HepG2 (cell line): ENCODE data around the gene PTPRD. TPM values are rescaled to one million over a fixed set of nuclear protein-coding genes. Genes with fewer than 3 reads are reported as not detected.

Experiments
- ATAC-seq: fragments of 200-7000 bp; cut with Tn5 transposase; 3 replicates; pipeline ENCODE4 v1.9.1; 2020; ENCODE audit warnings: mild to moderate bottlenecking, moderate library complexity
- BruUV-seq: library from RNA; stranded (reverse); fragments of 400-500 nt; replicated peaks from 2 replicates; lab custom pipeline; 2021; lab: Mats Ljungman, UMichigan
- CTCF ChIA-PET: fragments of 300-600 bp; formaldehyde crosslinking; extraction: SDS; loops from one replicate; lab custom pipeline; 2021; ENCODE audit warnings: low total read pairs, inconsistent platforms, low intra/inter-chr PET ratio; lab: Yijun Ruan, JAX
- POLR2A ChIA-PET: fragments of 350-600 bp; sonication (Branson Sonifier 250); formaldehyde crosslinking; loops from one replicate; lab custom pipeline; 2020; ENCODE audit warnings: antibody characterized with exemption, inconsistent platforms; lab: Yijun Ruan, JAX
- DNase-seq: peaks from one replicate; pipeline ENCODE4 v3.0.0-alpha.2; 2015; ENCODE audit warnings: low spot score
- FAIRE-seq: peaks from 3 replicates; lab custom pipeline; 2011; peaks lifted over from hg19 to GRCh38; lab: Jason Lieb, UNC
- H2AFZ ChIP-seq: one replicate; pipeline ENCODE4 v1.6.1; 2011; ENCODE audit warnings: low read length, inconsistent platforms
- H3K27ac ChIP-seq: fragments of 300-600 bp; 3 replicates; pipeline ENCODE4 v1.8.0; 2011; ENCODE audit warnings: mixed run types, mild to moderate bottlenecking, mixed read lengths, low read length, inconsistent platforms; ENCODE audit not compliant: insufficient read depth; ENCODE audit errors: extremely low read length
- H3K27me3 ChIP-seq, 2 experiments: fragments of 200-600 bp in 1 of 2; 2 replicates in 1 of 2; 3 replicates in 1 of 2; pipeline versions ENCODE4 v1.6.0 to v1.8.0; 2011; ENCODE audit warnings: low read length in 2 of 2, mild to moderate bottlenecking in 2 of 2, moderate library complexity in 2 of 2, inconsistent platforms in 1 of 2; ENCODE audit not compliant: insufficient read depth in 2 of 2, control insufficient read depth in 1 of 2
- H3K36me3 ChIP-seq, 2 experiments: fragments of 200-600 bp in 1 of 2; replicated peaks in 1 of 2; 2 replicates in 1 of 2; 3 replicates in 1 of 2; pipeline versions ENCODE4 v1.5.1 to v1.8.0; 2011; ENCODE audit warnings: low read length in 2 of 2, inconsistent platforms in 1 of 2; ENCODE audit not compliant: insufficient read depth in 2 of 2, control insufficient read depth in 1 of 2
- H3K4me1 ChIP-seq: 2 replicates; pipeline ENCODE4 v1.5.1; 2012; ENCODE audit warnings: low read length, inconsistent platforms; ENCODE audit not compliant: insufficient read depth
- H3K4me2 ChIP-seq: 2 replicates; pipeline ENCODE4 v1.6.0; 2011; ENCODE audit warnings: low read depth, low read length, inconsistent platforms
- H3K4me3 ChIP-seq, 3 experiments: fragments of 200-600 bp in 1 of 3; sonication (generic), shearing (Covaris generic) in 1 of 3; replicated peaks in 1 of 3; 2 replicates each; pipeline ENCODE4 v1.5.1; 2011 to 2016; ENCODE audit warnings: low read length in 3 of 3, inconsistent platforms in 2 of 3, low read depth in 2 of 3, mild to moderate bottlenecking in 2 of 3, control low read depth in 1 of 3, mixed read lengths in 1 of 3; ENCODE audit not compliant: insufficient read depth in 1 of 3
- H3K79me2 ChIP-seq: one replicate; pipeline ENCODE4 v1.6.1; 2011; ENCODE audit warnings: low read length, inconsistent platforms; ENCODE audit not compliant: insufficient read depth
- H3K9ac ChIP-seq: 2 replicates; pipeline ENCODE4 v1.6.0; 2011; ENCODE audit warnings: mild to moderate bottlenecking, low read depth, low read length, inconsistent platforms; ENCODE audit not compliant: insufficient read depth
- H3K9me3 ChIP-seq: 2 replicates; pipeline ENCODE4 v1.5.1; 2012; ENCODE audit warnings: mild to moderate bottlenecking, low read length
- H4K20me1 ChIP-seq: 2 replicates; pipeline ENCODE4 v1.6.0; 2011; ENCODE audit warnings: inconsistent platforms, mild to moderate bottlenecking, low read length, moderate library complexity; ENCODE audit not compliant: insufficient read depth
- CCDC6 ChIP-seq: sonication (generic); formaldehyde crosslinking; IDR thresholded peaks from 2 replicates; pipeline ENCODE4 v1.8.1; 2022; ENCODE audit warnings: mild to moderate bottlenecking, missing genetic modification reagents, moderate library complexity
- ETV6 ChIP-seq: sonication (generic); formaldehyde crosslinking; conservative IDR thresholded peaks from 2 replicates; pipeline ENCODE4 v1.4.0; 2020; ENCODE audit warnings: missing genetic modification reagents
- KLF15 ChIP-seq: sonication (generic); formaldehyde crosslinking; IDR thresholded peaks from 2 replicates; pipeline ENCODE4 v1.8.1; 2023; ENCODE audit warnings: borderline replicate concordance, mild to moderate bottlenecking, inconsistent platforms, missing genetic modification reagents, mixed read lengths
- MAF1 ChIP-seq: sonication (generic); formaldehyde crosslinking; IDR thresholded peaks from 2 replicates; pipeline ENCODE4 v1.5.0; 2020; ENCODE audit warnings: missing genetic modification reagents, borderline replicate concordance
- MEIS1 ChIP-seq: sonication (generic); formaldehyde crosslinking; IDR thresholded peaks from 2 replicates; pipeline ENCODE4 v1.9.0; 2021; ENCODE audit warnings: mild to moderate bottlenecking, missing genetic modification reagents, moderate library complexity, borderline replicate concordance
- ZFP36 ChIP-seq: fragments of 150-350 bp; IDR thresholded peaks from 2 replicates; pipeline ENCODE4 v1.6.1; 2018; ENCODE audit warnings: borderline replicate concordance, low read length, low read depth; ENCODE audit not compliant: partially characterized antibody
- ZFY ChIP-seq: sonication (generic); formaldehyde crosslinking; IDR thresholded peaks from 2 replicates; pipeline ENCODE4 v1.4.0; 2020; ENCODE audit warnings: missing genetic modification reagents
- ZNF205 ChIP-seq: IDR thresholded peaks from 2 replicates; pipeline ENCODE4 v1.6.1; 2018; ENCODE audit warnings: missing biosample characterization, missing genetic modification reagents
- ZNF33A ChIP-seq: sonication (generic); formaldehyde crosslinking; IDR thresholded peaks from 2 replicates; pipeline ENCODE4 v1.5.1; 2020; ENCODE audit warnings: missing genetic modification reagents, mild to moderate bottlenecking, moderate library complexity, borderline replicate concordance
- ZSCAN31 ChIP-seq: sonication (generic); formaldehyde crosslinking; IDR thresholded peaks from 2 replicates; pipeline ENCODE4 v1.5.0; 2020; ENCODE audit warnings: low read depth, mild to moderate bottlenecking, missing genetic modification reagents
- WGBS: methylation state at CpG from one replicate; pipeline ENCODE4 v1.1.6; 2017; ENCODE audit warnings: low lambda C conversion rate; 5-methylcytosine and 5-hydroxymethylcytosine counted together
- in situ Hi-C: cut with HindIII; loops from 2 replicates; pipeline ENCODE4 v1.10.0; 2017; ENCODE audit warnings: low pct_unique_long_range_greater_than_20kb; ENCODE audit not compliant: extremely low pct_ligation_motif_present
- intact Hi-C: fragments of 100-400 bp; cut with micrococcal nuclease; formaldehyde crosslinking; loops from one replicate; pipeline ENCODE4 v1.10.0; 2022; ENCODE audit not compliant: unreplicated experiment
- polyA plus RNA-seq, 8 experiments: library from polyadenylated mRNA; depleted of rRNA in 3 of 8; stranded (reverse) in 7 of 8; unstranded in 1 of 8; fragments of >200 nt; fragmentation: Illumina TruSeq in 4 of 8; extraction: Trizol in 4 of 8; gene quantifications; 2 replicates each; pipeline versions ENCODE4 v1.2.1 to v1.2.3, GENCODE V29; 2011 to 2016; ENCODE audit warnings: low read depth in 4 of 8, missing spikeins in 1 of 8, mixed read lengths in 1 of 8; ENCODE audit not compliant: insufficient read depth in 1 of 8
- total RNA-seq, 5 experiments: library from RNA; depleted of rRNA; stranded (reverse); fragments of >200 nt; fragmentation: Illumina TruSeq; extraction: Trizol; gene quantifications; 2 replicates each; pipeline ENCODE4 v1.2.3, GENCODE V29; 2016; ENCODE audit warnings: low read depth in 1 of 5
- TF ChIP-seq, protein P1 (sequence below): sonication (generic); formaldehyde crosslinking; IDR thresholded peaks from 2 replicates; pipeline ENCODE4 v1.5.0; 2020; ENCODE audit warnings: mild to moderate bottlenecking, missing genetic modification reagents
- TF ChIP-seq, protein P2 (sequence below): IDR thresholded peaks from 2 replicates; pipeline ENCODE4 v1.6.1; 2016; ENCODE audit warnings: missing biosample characterization, missing genetic modification reagents, low read depth
- TF ChIP-seq, protein P3 (sequence below): sonication (generic); formaldehyde crosslinking; IDR thresholded peaks from 2 replicates; pipeline ENCODE4 v1.5.0; 2020; ENCODE audit warnings: mild to moderate bottlenecking, missing genetic modification reagents
- TF ChIP-seq, protein P4 (sequence below), 2 experiments: sonication (generic) in 1 of 2; formaldehyde crosslinking in 1 of 2; IDR thresholded peaks; 2 replicates each; pipeline versions ENCODE4 v1.5.1 to v1.6.1; 2011 to 2020; ENCODE audit warnings: borderline replicate concordance in 1 of 2, low read depth in 1 of 2, low read length in 1 of 2, mild to moderate bottlenecking in 1 of 2, missing genetic modification reagents in 1 of 2, moderate library complexity in 1 of 2

Gene PTPRD
- total and polyA plus RNA-seq, 2 of the 13 experiments (the other 11 are each of a cell fraction or from before 2014, with no cell fraction given), result 0.05 TPM; not detected in 1

DNA sequence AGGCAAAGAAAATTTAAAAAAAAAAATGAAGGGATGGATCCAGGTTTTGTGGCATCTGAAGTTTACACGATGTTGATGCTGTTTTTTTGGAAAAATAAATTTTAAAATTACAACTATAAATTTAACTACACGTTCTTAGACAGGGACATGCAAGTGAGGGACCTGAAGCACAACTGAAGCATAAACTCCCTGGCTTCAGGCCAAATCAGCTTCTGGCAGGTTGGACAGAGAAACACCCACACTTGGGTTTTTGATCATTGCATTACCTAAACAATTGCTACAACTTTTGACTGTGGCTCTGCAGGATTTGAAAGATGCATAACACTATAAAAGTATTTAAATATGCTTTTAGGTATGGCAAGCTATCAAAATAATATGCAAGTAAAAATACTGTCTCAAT, 1494.9 kb downstream of the PTPRD start:
- Histone ChIP-seq H3K27ac (no peak overlapping the region), H3K4me2 (no peak overlapping the region), H3K36me3 (no peaks in the 10 kb centered on the region), H3K4me1 (no peaks in the 10 kb centered on the region), H3K9me3 (0 out of 2 replicates have a peak, but pooled peaks cover 6% of the 10 kb centered on the region), H3K9ac (no peak overlapping the region), H2AFZ (no peak overlapping the region), H3K27me3 (no peaks in the 10 kb centered on the region), H3K4me3 (no peak overlapping the region), H3K79me2 (no peaks in the 10 kb centered on the region), H4K20me1 (no peaks in the 10 kb centered on the region)
- intact Hi-C loops (no loop called here), in situ Hi-C loops (no loop called here)
- TF ChIP-seq CCDC6 (no peak), ZNF205 (CRISPR knock-in tag) (no peak), ZNF33A (CRISPR knock-in tag) (no peak), KLF15 (no peak), ETV6 (CRISPR knock-in tag) (no peak), MEIS1 (CRISPR knock-in tag) (no peak), ZFY (CRISPR knock-in tag) (no peak), MAF1 (no peak), ZSCAN31 (no peak), ZFP36 (no peak)
- TF ChIP-seq, protein P1, sequence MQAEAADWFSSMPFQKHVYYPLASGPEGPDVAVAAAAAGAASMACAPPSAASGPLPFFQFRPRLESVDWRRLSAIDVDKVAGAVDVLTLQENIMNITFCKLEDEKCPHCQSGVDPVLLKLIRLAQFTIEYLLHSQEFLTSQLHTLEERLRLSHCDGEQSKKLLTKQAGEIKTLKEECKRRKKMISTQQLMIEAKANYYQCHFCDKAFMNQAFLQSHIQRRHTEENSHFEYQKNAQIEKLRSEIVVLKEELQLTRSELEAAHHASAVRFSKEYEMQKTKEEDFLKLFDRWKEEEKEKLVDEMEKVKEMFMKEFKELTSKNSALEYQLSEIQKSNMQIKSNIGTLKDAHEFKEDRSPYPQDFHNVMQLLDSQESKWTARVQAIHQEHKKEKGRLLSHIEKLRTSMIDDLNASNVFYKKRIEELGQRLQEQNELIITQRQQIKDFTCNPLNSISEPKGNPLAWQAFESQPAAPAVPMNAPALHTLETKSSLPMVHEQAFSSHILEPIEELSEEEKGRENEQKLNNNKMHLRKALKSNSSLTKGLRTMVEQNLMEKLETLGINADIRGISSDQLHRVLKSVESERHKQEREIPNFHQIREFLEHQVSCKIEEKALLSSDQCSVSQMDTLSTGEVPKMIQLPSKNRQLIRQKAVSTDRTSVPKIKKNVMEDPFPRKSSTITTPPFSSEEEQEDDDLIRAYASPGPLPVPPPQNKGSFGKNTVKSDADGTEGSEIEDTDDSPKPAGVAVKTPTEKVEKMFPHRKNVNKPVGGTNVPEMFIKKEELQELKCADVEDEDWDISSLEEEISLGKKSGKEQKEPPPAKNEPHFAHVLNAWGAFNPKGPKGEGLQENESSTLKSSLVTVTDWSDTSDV, result no peak
- TF ChIP-seq, protein P2, sequence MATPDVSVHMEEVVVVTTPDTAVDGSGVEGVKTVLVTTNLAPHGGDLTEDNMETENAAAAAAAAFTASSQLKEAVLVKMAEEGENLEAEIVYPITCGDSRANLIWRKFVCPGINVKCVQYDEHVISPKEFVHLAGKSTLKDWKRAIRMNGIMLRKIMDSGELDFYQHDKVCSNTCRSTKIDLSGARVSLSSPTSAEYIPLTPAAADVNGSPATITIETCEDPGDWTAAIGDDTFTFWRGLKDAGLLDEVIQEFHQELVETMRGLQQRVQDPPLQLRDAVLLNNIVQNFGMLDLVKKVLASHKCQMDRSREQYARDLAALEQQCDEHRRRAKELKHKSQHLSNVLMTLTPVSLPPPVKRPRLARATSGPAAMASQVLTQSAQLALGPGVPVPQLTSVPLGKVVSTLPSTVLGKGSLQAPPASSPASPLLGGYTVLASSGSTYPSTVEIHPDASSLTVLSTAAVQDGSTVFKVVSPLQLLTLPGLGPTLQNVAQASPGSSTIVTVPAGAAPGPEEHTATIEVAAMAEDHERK, result no peak
- TF ChIP-seq, protein P3, sequence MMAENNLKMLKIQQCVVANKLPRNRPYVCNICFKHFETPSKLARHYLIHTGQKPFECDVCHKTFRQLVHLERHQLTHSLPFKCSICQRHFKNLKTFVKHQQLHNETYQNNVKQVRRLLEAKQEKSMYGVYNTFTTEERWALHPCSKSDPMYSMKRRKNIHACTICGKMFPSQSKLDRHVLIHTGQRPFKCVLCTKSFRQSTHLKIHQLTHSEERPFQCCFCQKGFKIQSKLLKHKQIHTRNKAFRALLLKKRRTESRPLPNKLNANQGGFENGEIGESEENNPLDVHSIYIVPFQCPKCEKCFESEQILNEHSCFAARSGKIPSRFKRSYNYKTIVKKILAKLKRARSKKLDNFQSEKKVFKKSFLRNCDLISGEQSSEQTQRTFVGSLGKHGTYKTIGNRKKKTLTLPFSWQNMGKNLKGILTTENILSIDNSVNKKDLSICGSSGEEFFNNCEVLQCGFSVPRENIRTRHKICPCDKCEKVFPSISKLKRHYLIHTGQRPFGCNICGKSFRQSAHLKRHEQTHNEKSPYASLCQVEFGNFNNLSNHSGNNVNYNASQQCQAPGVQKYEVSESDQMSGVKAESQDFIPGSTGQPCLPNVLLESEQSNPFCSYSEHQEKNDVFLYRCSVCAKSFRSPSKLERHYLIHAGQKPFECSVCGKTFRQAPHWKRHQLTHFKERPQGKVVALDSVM (CRISPR knock-in tag), result no peak
- TF ChIP-seq, protein P4, sequence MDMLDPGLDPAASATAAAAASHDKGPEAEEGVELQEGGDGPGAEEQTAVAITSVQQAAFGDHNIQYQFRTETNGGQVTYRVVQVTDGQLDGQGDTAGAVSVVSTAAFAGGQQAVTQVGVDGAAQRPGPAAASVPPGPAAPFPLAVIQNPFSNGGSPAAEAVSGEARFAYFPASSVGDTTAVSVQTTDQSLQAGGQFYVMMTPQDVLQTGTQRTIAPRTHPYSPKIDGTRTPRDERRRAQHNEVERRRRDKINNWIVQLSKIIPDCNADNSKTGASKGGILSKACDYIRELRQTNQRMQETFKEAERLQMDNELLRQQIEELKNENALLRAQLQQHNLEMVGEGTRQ (IDR thresholded peaks at IDR 0.05; ENCODE audit: low read depth, low read length), result no peak
- TF ChIP-seq, protein P4 (CRISPR knock-in tag; IDR thresholded peaks at IDR 0.05; ENCODE audit: borderline replicate concordance), result no peak
- ChIA-PET CTCF (no interaction called here), POLR2A (no interaction called here)
- ATAC-seq (no peak), FAIRE-seq (no peak), DNase-seq (no peak)
- no TSS peak for BruUV-seq
- 3% methylated on average over 2 of the region's 2 CpGs for WGBS
